SK-N-SH (cell line): ENCODE data around the gene MT1H.

Source experiments
- CTCF ChIP-seq: fragments of 200-600 bp; sonication (generic); IDR thresholded peaks from 2 replicates; pipeline ENCODE4 v1.6.1; 2017; ENCODE audit warnings: antibody characterized with exemption, mild to moderate bottlenecking, moderate library complexity
- POLR2AphosphoS5 ChIP-seq: IDR thresholded peaks from 2 replicates; pipeline ENCODE4 v1.6.1; 2012; ENCODE audit warnings: low read depth, low read length
- RAD21 ChIP-seq: IDR thresholded peaks from 2 replicates; pipeline ENCODE4 v1.6.1; 2012; ENCODE audit warnings: mild to moderate bottlenecking, low read length
- SIN3A ChIP-seq: IDR thresholded peaks from 2 replicates; pipeline ENCODE4 v1.6.1; 2012; ENCODE audit warnings: low read depth, mild to moderate bottlenecking, low read length, moderate library complexity, borderline replicate concordance
- USF1 ChIP-seq: IDR thresholded peaks from 2 replicates; pipeline ENCODE4 v1.4.0; 2012; ENCODE audit warnings: low read depth, borderline replicate concordance

DNA sequence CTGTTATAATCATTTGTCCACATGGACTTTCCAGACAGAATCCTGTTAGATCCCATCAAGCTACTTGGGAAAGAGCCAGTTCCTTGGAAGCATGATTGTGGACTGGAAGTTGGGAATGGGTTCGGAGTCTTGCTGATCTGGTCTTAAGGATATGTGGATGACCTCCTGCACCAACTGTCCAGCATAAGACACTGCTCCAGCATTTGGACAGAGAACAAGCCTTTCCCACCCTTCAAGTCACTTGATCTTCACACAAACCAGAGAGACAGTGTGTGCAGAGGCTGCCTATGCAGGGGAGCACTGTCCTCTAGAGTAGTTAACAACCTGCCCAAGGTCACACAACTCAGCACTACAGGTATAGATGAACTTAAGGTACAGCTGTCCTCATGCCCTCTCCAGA, 23.8 kb upstream of the MT1H start:
- TF ChIP-seq CTCF (no peak), SIN3A (no peak), RAD21 (no peak), POLR2AphosphoS5 (no peak), USF1 (no peak)
